Activated T-helper 1 cell treated with anti-CD3 and anti-CD28 coated beads, Interleukin-12 subunit alpha, Interleukin-12 subunit beta, Interleukin-2, Interleukin-4 antibody, amounts not matched to agents 30 ng/mL and 10 ng/mL and 1 ng/mL, durations not matched to agents 14 hours and 24 hours and 36 hours (primary cell): Measurements from ENCODE around the gene PKM. TPM values are rescaled to one million over a fixed set of nuclear protein-coding genes. Genes with fewer than 3 reads are reported as not detected.

ENCODE experiments used
- DNase-seq: peaks from one replicate; pipeline ENCODE4 v3.0.0; 2021; ENCODE audit warnings: low spot score
- H3K27ac Mint-ChIP-seq: one replicate; pipeline ENCODE4 v1.8.0; 2021; ENCODE audit warnings: mild to moderate bottlenecking, mixed read lengths
- H3K27me3 Mint-ChIP-seq: one replicate; pipeline ENCODE4 v1.8.0; 2022; ENCODE audit warnings: mild to moderate bottlenecking, moderate library complexity, mixed read lengths; ENCODE audit not compliant: insufficient read depth
- H3K36me3 Mint-ChIP-seq: one replicate; pipeline ENCODE4 v1.8.0; 2021; ENCODE audit warnings: low read depth, mixed read lengths
- H3K4me1 Mint-ChIP-seq: one replicate; pipeline ENCODE4 v1.8.0; 2021; ENCODE audit warnings: low read depth, mixed read lengths
- H3K4me3 Mint-ChIP-seq: one replicate; pipeline ENCODE4 v1.8.0; 2021; ENCODE audit warnings: mild to moderate bottlenecking, moderate library complexity, mixed read lengths
- H3K9me3 Mint-ChIP-seq: one replicate; pipeline ENCODE4 v1.8.0; 2021; ENCODE audit warnings: mixed read lengths
- intact Hi-C: fragments of 100-400 bp; cut with micrococcal nuclease; formaldehyde crosslinking; loops from one replicate; pipeline ENCODE4 v1.15.1; 2024
- total RNA-seq: library from RNA; stranded (reverse); gene quantifications from 2 replicates; pipeline ENCODE4 v1.2.3, GENCODE V29; 2022

PKM gene
- total RNA-seq, 1 donor from 2014 or later, result 2,442 TPM

DNA sequence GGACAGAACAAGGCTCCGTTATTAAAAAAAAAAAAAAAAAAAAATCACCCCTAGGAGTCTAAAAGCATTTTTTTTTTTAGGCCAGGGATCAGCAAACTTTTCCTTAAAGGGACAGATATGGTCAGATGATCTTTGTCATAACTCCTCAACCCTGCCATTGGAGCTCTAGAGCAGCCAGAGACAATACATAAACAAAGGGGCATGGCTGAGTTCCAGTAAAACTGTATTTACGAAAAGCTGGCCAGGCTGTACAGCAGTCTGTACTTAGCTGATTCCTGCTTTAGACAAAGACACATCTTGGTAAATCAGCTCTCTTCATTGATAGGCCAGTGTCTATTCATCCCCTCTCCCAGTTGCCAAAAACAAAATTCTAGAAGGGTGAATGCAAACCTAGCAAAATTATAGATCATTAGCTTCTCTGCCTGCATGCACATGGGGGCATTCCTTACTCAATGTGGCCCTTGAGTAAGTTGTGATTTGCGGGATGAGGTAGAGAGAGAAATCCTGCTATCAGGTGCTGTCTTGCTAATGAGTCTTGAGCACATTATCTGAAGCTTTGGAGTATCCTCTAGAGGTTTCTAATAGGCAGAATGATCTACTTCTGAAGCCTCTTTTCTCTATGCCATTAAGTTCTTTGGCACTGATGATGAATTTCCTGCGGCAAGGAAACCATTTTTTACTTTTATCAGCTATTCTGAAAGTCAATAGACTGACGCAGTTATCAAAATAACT is 77.6 kb downstream of the PKM start:
- Mint-ChIP-seq H3K4me1 (peaks cover 6% of the 10 kb centered on the region), H3K36me3 (no peaks in the 10 kb centered on the region), H3K4me3 (no peak overlapping the region), H3K27me3 (peaks cover 4% of the 10 kb centered on the region), H3K9me3 (no peaks in the 10 kb centered on the region), H3K27ac (no peak overlapping the region)
- DNase-seq, result no peak
- intact Hi-C loops, result no loop called here

Other genes with a start within 250 kb of the PKM start
- gene MYO9A, start 113.0 kb downstream of the PKM start, total RNA-seq, result 15.2 and 16.4 TPM in 2 replicates
- 1.5 and 1.8 TPM in 2 replicates for gene SENP8, start 112.8 kb downstream of the PKM start, total RNA-seq
- gene GRAMD2A, start 33.4 kb downstream of the PKM start, total RNA-seq, result 0.21 TPM in 1 of 2 replicates, not detected in the other
- gene PARP6, start 41.4 kb upstream of the PKM start, total RNA-seq, result 79.3 and 87.1 TPM in 2 replicates
- 0.26 and 0.27 TPM in 2 replicates for gene CELF6, start 89.0 kb upstream of the PKM start, total RNA-seq
- 55.7 and 61.0 TPM in 2 replicates for gene HEXA, start 144.8 kb upstream of the PKM start, total RNA-seq
- gene TMEM202, start 167.1 kb upstream of the PKM start, total RNA-seq, result not detected in 2 replicates
- 140 and 144 TPM in 2 replicates for gene ARIH1, start 243.1 kb upstream of the PKM start, total RNA-seq